HG03025 (cell line): ENCODE measurements around the gene ZNF394.

ENCODE experiments used
- ATAC-seq: cut with Tn5 transposase; IDR thresholded peaks from one replicate; pipeline ENCODE4 v1.9.1; 2021; ENCODE audit warnings: mild to moderate bottlenecking, moderate library complexity; ENCODE audit not compliant: unreplicated experiment, low FRiP score

Gene ZNF394

DNA sequence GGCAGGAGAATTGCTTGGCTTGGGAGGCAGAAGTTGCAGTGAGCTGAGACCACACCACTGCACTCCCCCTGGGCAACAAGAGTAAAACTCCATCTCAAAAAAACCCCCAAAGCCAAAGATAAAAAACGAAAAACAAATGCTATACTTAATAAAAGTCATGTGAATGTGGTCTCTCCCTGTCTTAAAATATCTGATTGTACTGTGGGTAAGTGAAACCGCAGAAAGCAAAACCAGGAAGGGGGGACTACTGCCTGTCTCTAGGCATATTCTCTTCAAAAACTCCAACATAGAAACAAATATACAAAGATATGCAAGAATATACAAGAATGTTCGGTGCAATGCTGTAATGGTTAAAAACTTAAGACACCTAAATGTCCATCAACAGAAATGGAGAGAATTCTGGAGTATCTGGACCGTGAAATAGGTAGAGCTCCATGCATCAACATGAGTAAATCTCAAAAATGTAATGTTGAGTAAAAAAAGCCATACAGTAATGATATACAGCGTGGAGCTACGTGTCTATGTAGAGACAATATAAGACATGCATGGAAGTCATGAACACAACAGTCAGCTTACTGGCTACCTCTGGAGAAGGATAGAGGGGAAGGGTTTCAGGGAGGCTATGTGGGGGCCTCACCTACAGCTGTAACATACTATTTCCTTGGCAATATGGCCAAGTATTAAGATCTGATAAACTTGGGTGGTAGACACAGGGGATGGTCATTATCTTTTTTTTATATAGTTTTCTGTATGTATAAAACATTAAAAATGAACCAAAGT, 2.1 kb downstream of the ZNF394 start:
- ATAC-seq: no peak

DNA sequence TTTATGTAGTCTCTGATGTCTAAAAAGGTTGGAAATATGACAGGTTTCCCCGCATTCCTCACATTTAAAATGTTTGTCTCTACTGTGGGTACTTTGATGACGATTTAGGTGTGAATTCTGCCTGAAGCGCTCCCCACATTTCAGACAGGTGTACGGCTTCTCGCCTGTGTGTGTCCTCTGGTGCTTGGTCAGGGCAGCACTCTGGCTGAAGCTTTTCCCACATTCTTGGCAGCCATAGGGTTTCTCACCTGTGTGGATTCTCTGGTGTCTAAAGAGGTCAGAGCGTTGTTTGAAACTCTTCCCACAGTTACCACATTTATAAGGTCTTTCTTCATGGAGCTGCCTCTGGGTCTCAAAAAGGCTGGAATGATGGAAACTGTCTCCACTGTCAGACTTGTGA, 6.3 kb downstream of the ZNF394 start:
- ATAC-seq: no peak

- ATAC-seq: no peak
Observed at GRCh38 chr7:99490878-99491277, 9.2 kb downstream of the ZNF394 start.

DNA sequence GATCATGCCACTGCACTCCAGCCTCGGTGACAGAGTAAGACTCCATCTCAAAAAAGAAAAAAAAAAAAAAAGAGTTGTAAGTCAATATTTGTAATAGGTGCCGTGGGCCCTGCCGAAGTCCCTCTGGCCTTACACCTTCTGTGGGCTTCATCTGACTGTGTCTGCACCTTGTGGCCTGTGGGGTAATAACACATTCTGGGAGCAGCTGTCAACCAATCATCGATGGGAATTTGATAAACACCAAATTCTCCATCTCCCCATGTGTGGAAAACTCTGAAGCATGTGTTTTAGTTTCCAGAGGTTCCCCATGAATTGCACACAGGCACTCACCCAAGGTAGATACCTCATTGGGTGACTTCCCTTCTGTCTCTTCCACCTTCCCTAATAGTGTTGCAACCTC, 10.8 kb downstream of the ZNF394 start:
- ATAC-seq: no peak

DNA sequence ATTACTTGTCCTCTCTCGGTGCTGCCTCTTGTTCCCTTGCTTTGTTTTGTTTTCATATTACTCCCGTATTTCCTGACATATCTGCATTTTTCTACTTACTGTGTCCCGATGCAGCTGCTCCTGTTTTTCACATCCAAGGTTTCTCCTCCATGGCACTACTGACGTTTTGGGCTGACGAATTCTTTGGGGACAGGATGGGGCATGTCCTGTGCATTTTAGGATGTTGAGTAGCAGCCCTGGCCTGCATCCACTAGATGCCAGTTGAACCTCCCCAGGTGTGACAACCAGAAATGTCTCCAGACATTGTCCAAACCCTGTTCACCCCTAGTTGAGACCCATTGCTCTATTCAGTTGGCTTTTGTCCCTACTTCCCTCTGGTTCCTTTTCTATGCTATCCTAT, 15.0 kb downstream of the ZNF394 start:
- ATAC-seq: no peak

- no peak for ATAC-seq
Observed at GRCh38 chr7:99478464-99479440, 21.3 kb downstream of the ZNF394 start.

GRCh38 chr7:99476107-99476506, 24.0 kb downstream of the ZNF394 start:
- no peak for ATAC-seq

DNA sequence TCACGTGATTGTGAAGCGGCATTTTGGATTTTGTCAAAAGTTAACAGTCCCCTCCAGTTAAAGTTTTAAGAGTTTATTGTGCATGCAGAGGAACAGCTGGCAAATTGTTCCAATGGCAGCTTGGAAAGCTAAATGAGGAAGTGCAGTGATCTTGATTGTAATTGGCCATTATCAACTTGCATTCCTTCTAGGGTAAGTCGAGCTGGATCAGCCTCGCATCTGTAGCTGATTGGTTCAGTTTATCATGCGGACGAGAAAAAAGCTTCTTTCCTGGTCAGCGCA, 26.8 kb downstream of the ZNF394 start:
- ATAC-seq: no peak

- ATAC-seq: peak; percentile 81
Observed at GRCh38 chr7:99472561-99473314, 27.3 kb downstream of the ZNF394 start, which contains the start of gene ZNF789. Gene ZNF789 (plus strand): TSS chr7:99472890. CDS start chr7:99476457, 3,567 bp downstream.

- no peak for ATAC-seq
Observed at GRCh38 chr7:99469381-99470065, 30.6 kb downstream of the ZNF394 start.

DNA sequence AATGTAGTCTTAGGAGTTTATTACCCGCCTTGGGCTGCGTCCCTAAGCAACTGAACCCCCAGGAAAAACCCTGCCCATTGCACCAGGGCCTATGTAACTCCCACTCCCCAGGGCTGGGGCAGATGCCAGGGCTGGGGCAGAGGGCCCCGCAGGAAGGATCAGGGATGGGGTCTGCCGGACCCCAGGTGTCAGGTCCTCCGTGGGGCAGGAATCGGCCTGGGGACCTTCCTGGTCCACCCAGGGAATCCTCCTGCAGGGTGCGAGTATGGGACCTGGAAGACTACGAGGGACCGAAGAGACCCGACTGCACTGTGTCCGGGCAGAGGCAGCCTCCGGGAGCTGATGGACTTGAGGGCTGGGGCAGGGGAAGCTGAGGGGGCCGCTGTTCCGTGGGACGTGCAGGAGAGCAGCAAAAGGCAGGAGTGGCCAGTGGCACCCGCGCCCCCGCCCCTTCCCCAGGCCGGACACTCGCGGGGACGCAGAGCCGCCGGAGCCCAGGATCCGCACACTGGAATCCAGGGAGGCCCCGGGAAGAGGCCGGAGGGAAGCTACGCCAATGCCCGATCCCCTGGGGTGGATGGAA, 31.7 kb downstream of the ZNF394 start:
- ATAC-seq: no peak

DNA sequence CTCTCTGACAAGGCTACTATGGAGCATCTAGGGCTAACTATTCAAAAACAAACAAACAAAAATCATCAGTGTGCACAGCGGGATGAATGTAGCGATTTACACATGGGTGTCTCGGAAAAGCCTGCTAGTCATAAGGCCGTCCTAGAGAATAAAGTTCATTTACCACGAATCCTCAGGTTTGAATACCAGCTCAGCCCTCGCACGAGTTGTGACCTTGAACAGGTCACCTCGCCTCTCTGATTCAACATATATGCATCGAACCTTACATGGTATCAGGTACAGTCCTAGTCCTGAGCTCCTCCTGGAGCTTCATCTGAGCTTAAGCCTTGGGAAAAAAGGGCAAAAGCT, 34.7 kb downstream of the ZNF394 start:
- no peak for ATAC-seq

GRCh38 chr7:99461221-99461620, 38.9 kb downstream of the ZNF394 start:
- ATAC-seq: no peak

GRCh38 chr7:99460651-99461050, 39.4 kb downstream of the ZNF394 start:
- ATAC-seq: no peak

DNA sequence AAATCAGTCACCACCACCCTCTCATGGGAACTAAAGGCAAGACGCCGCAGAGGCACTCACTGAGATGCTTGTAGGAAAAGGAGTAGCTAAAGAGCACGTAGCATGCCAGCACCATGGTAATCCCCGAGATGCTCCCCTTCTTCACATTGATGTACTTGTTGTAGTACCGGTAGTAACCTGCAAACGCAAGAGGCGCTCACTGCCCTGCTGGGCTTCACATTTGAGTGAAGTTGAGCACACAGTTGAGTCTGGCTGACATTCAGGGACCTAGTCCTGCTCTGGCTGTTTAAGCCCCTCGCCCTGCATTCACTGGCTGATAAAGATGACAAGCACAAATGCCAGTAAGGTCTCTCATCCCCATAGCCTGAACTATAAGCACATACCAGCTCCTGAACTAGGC, 41.0 kb downstream of the ZNF394 start:
- no peak for ATAC-seq

DNA sequence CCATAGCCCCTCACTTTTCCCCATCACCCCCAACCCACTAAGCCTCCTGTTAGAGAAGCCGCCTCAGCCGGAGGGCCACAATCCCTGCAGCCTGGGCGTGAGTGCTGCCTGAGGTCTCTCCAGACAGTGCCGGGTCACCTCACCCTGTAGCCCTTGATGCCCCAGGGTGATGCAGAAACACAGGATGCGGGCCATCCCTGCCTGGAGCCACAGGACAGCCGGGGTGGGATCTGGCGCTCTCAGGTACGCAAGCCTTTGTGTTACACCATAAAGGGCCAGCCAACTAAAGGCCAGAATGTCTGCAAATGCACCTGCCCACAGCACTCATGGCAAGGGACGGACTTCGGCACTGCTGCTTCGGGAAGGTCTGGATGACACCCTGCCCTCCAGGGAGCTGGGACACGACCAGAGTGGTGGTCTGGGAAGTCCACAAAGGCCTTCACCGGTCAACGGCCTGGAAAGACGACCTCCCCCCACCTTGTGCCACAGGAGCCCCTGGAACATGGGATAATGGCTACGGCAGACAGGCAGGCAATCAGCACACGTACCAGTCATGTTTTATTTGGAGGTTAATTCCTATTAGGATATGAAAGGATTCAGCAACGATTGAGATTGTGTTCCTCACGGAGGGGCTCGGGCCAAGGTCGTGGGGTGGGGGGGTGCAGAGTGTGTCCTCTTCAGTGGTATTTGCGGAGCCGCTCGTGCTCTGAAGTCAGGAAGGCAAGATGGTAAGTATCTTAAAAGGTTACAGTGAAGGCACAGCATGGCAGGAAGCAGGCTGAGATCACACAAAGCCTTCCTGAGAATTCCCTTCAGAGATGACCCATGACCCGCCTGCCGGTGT, 42.2 kb downstream of the ZNF394 start:
- no peak for ATAC-seq

DNA sequence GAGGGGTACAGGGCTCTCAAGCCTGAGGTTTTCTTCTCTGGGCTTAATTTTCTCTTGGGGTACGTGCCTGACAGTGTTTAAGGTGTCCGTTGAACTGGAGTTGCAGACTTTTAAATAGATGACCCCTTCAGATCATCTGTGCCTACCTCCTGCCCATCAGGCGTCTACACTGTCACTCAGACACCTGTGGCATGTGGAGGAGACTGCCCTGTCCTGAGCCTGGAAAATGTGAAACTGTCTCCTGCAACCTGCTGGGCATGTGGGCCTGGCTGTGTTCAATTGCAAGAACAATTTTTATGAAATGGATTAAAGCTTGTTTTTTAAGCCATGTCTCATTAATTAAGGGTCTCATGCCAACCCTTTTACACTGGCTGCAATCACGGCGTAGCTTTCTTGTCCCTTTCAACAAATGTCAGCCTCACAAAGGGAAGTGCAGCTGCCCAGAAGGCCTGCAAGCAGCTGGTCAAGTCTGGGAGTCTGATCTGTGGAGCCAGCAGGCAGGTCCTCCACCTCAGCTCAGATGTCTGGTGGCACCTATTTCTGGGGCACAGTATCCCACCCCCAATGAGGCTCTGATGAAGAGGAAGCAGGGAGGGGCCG, 42.9 kb downstream of the ZNF394 start:
- ATAC-seq: no peak

GRCh38 chr7:99456288-99456687, 43.8 kb downstream of the ZNF394 start:
- ATAC-seq: no peak

GRCh38 chr7:99455874-99456273, 44.2 kb downstream of the ZNF394 start:
- no peak for ATAC-seq
